Liver (tissue), 3 donors: ENCODE results near the gene CAPRIN2.

Experiments used
- CTCF ChIP-seq: fragments of 150-350 bp; IDR thresholded peaks from 2 replicates; pipeline ENCODE4 v1.5.1; 2017; ENCODE audit warnings: improper control_type of control experiment, low read depth, low read length; ENCODE audit not compliant: missing input control
- EGR1 ChIP-seq, 2 donors: IDR thresholded peaks; 2 replicates each; pipeline ENCODE4 v1.6.1; 2016 to 2018; ENCODE audit warnings: antibody characterized with exemption in 2 of 2, low read depth in 2 of 2
- FOXA1 ChIP-seq: IDR thresholded peaks from 2 replicates; pipeline ENCODE4 v1.6.1; 2016; ENCODE audit warnings: antibody characterized with exemption
- GABPA ChIP-seq, 2 donors: IDR thresholded peaks in 1 of 2; conservative IDR thresholded peaks in 1 of 2; 2 replicates each; pipeline ENCODE4 v1.6.1; 2016; ENCODE audit warnings: antibody characterized with exemption in 2 of 2, mild to moderate bottlenecking in 1 of 2, moderate library complexity in 1 of 2
- JUND ChIP-seq, 2 donors: IDR thresholded peaks; 2 replicates each; pipeline ENCODE4 v1.6.1; 2016; ENCODE audit warnings: antibody characterized with exemption in 2 of 2
- MAX ChIP-seq: IDR thresholded peaks from 2 replicates; pipeline ENCODE4 v1.6.1; 2016; ENCODE audit warnings: antibody characterized with exemption
- NR2F2 ChIP-seq: IDR thresholded peaks from 2 replicates; pipeline ENCODE4 v1.6.1; 2016; ENCODE audit warnings: antibody characterized with exemption
- RAD21 ChIP-seq, 2 donors: IDR thresholded peaks; 2 replicates each; pipeline ENCODE4 v1.6.1; 2016; ENCODE audit warnings: antibody characterized with exemption in 2 of 2, mild to moderate bottlenecking in 2 of 2
- TAF1 ChIP-seq: conservative IDR thresholded peaks from 2 replicates; pipeline ENCODE4 v1.6.1; 2016; ENCODE audit warnings: antibody characterized with exemption, mild to moderate bottlenecking
- YY1 ChIP-seq: IDR thresholded peaks from 2 replicates; pipeline ENCODE4 v1.6.1; 2016; ENCODE audit warnings: antibody characterized with exemption, mild to moderate bottlenecking
- TF ChIP-seq, protein P1 (sequence below): IDR thresholded peaks from 2 replicates; pipeline ENCODE4 v1.6.1; 2016; ENCODE audit warnings: antibody characterized with exemption
- TF ChIP-seq, protein P2 (sequence below): IDR thresholded peaks from 2 replicates; pipeline ENCODE4 v1.6.1; 2016; ENCODE audit warnings: antibody characterized with exemption
- TF ChIP-seq, protein P3 (sequence below): IDR thresholded peaks from 2 replicates; pipeline ENCODE4 v1.6.1; 2016; ENCODE audit warnings: antibody characterized with exemption, mild to moderate bottlenecking
- donor health status: healthy.
- donor health status: healthy.

- TF ChIP-seq CTCF (no peak), TAF1 (no peak), GABPA (IDR thresholded peaks at IDR 0.05 in 1 of 2, conservative IDR thresholded peaks at IDR 0.05 in 1 of 2) (no peak), MAX (no peak), FOXA1 (no peak), EGR1 (IDR thresholded peaks at IDR 0.05; ENCODE audit: low read depth in 2 of 2) (no peak), YY1 (no peak), RAD21 (IDR thresholded peaks at IDR 0.05) (no peak), JUND (IDR thresholded peaks at IDR 0.05) (no peak), NR2F2 (no peak)
- TF ChIP-seq, protein P1, sequence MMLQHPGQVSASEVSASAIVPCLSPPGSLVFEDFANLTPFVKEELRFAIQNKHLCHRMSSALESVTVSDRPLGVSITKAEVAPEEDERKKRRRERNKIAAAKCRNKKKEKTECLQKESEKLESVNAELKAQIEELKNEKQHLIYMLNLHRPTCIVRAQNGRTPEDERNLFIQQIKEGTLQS: no peak
- TF ChIP-seq, protein P2, sequence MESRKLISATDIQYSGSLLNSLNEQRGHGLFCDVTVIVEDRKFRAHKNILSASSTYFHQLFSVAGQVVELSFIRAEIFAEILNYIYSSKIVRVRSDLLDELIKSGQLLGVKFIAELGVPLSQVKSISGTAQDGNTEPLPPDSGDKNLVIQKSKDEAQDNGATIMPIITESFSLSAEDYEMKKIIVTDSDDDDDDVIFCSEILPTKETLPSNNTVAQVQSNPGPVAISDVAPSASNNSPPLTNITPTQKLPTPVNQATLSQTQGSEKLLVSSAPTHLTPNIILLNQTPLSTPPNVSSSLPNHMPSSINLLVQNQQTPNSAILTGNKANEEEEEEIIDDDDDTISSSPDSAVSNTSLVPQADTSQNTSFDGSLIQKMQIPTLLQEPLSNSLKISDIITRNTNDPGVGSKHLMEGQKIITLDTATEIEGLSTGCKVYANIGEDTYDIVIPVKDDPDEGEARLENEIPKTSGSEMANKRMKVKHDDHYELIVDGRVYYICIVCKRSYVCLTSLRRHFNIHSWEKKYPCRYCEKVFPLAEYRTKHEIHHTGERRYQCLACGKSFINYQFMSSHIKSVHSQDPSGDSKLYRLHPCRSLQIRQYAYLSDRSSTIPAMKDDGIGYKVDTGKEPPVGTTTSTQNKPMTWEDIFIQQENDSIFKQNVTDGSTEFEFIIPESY: no peak
- TF ChIP-seq, protein P3, sequence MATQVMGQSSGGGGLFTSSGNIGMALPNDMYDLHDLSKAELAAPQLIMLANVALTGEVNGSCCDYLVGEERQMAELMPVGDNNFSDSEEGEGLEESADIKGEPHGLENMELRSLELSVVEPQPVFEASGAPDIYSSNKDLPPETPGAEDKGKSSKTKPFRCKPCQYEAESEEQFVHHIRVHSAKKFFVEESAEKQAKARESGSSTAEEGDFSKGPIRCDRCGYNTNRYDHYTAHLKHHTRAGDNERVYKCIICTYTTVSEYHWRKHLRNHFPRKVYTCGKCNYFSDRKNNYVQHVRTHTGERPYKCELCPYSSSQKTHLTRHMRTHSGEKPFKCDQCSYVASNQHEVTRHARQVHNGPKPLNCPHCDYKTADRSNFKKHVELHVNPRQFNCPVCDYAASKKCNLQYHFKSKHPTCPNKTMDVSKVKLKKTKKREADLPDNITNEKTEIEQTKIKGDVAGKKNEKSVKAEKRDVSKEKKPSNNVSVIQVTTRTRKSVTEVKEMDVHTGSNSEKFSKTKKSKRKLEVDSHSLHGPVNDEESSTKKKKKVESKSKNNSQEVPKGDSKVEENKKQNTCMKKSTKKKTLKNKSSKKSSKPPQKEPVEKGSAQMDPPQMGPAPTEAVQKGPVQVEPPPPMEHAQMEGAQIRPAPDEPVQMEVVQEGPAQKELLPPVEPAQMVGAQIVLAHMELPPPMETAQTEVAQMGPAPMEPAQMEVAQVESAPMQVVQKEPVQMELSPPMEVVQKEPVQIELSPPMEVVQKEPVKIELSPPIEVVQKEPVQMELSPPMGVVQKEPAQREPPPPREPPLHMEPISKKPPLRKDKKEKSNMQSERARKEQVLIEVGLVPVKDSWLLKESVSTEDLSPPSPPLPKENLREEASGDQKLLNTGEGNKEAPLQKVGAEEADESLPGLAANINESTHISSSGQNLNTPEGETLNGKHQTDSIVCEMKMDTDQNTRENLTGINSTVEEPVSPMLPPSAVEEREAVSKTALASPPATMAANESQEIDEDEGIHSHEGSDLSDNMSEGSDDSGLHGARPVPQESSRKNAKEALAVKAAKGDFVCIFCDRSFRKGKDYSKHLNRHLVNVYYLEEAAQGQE: no peak
These were observed 42.9 kb upstream of the CAPRIN2 start for GRCh38 chr12:30797689-30798088.
